Dermis microvascular lymphatic vessel endothelial cell (primary cell): ENCODE measurements around the gene EPB41L3. TPM values are rescaled to one million over a fixed set of nuclear protein-coding genes. Genes with fewer than 3 reads are reported as not detected.

Experiments used
- DNase-seq, 2 donors: peaks; one replicate each; pipeline versions ENCODE4 v3.0.0 to v3.0.0-alpha.2; 2010; ENCODE audit warnings: low read depth in 2 of 2
- total RNA-seq: library from RNA; depleted of rRNA; stranded (reverse); fragments of >200 nt; gene quantifications from 2 replicates; pipeline ENCODE4 v1.2.1, GENCODE V29; 2014

Gene EPB41L3
- total RNA-seq, 1 donor from 2014 or later: 4.5 TPM

DNA sequence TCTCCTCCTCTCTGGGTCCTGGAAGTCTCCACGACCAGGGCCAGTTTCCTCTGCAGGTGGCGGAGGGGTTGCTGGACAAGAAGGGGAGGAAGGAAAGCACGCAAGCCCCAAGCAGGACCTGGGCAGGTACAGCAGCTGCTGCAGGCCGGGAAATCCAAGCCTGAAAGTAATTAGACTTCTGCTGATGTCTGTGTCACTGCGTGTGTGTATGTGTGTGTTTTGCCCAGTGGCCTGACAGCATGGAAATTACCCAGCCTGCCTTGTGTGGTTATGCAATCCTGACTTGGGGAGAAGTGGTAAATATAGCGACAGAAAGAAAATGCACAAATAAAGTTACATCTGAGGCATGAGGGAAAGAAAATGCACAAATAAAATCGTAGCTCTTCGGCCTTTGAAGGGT, 126.5 kb downstream of the EPB41L3 start:
- no peak for DNase-seq

DNA sequence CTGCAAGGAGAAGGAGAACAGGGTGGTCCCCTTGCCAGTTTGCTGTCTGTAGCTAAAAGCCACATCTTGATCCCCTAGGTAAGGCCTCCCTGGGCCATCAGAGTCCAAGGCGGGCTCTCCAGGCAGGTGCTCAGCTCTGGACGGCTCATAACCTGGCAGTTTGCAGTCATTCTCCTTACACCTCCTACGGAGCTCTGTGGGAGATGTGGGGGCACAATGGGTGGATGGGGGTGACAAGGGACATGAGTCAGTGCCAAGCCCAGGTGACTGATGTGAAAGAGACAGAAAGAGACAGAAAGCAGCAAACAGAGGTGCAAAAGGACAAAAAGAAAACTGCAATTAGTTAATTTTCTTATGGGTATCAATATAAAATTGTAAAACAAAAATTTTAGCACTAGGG, 127.7 kb downstream of the EPB41L3 start:
- no peak for DNase-seq

GRCh38 chr18:5415665-5416064, 128.1 kb downstream of the EPB41L3 start:
- DNase-seq: no peak

DNA sequence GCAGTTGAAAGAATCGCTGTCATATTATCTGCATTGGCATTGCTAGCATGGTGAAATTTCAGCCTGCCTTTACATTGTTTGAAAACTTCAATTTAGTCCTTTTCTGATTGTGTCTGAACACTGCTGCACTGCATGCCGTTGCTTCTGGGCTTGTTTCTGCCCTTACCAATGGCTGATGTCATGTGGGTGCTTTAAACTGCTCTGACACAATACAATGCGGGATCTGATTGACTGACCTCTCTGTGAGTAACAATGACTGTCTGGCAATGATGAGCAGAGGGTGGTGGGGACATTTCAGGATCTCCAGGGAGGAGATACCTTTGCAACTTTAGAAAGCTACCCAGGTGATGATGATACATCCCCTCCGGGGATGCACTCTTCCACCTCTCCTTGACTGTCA, 128.8 kb downstream of the EPB41L3 start:
- DNase-seq: no peak

- DNase-seq: no peak
Measured at GRCh38 chr18:5414546-5414945, 129.3 kb downstream of the EPB41L3 start.

DNA sequence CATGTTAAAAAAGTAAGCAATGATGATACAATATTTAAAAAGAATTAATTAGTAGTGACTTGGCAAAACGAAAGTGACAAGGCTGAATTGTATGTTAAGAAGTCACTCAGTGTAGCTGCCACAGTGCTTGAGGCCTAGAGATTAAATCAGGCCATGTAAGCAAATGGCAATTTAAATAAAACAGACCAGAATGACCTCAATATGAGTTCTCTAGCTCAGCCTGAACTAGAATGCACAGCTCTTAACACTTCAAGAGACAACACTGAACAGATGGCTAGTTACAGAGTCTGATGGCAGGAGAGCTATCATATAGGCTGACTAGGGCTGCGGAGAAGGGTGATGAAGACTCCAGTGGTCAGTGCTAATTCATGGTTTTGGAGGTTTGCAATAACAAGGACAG, 130.3 kb downstream of the EPB41L3 start:
- no peak for DNase-seq

- DNase-seq: no peak
Measured at GRCh38 chr18:5410582-5410981, 133.2 kb downstream of the EPB41L3 start.

GRCh38 chr18:5398269-5398668, 145.5 kb downstream of the EPB41L3 start:
- DNase-seq: no peak

GRCh38 chr18:5397102-5397501, 146.7 kb downstream of the EPB41L3 start:
- no peak for DNase-seq

GRCh38 chr18:5395860-5396448, 147.8 kb downstream of the EPB41L3 start:
- no peak for DNase-seq

DNA sequence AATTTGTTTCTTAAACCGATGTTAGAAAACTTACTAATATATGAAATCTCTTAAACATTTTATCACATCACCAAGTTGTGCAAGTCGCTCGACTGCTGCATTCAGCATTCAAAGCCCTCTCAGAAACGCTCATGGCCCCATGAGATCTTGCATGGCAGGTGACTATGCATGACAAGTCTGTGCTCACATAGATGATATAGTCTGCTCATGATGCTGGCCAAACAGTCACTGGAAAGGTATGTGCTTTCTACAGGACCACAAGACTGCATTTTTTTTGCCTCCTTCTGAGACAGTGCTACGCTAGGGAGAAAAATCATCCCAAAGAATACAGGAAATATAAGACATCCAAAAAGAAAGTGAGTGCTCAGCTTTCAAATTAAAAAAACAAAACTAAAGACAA, 150.0 kb downstream of the EPB41L3 start:
- no peak for DNase-seq

GRCh38 chr18:5391409-5391808, 152.4 kb downstream of the EPB41L3 start:
- DNase-seq: no peak

- DNase-seq: no peak
Measured at GRCh38 chr18:5389356-5389755, 154.4 kb downstream of the EPB41L3 start.

GRCh38 chr18:5388896-5389295, 154.9 kb downstream of the EPB41L3 start:
- DNase-seq: no peak

DNA sequence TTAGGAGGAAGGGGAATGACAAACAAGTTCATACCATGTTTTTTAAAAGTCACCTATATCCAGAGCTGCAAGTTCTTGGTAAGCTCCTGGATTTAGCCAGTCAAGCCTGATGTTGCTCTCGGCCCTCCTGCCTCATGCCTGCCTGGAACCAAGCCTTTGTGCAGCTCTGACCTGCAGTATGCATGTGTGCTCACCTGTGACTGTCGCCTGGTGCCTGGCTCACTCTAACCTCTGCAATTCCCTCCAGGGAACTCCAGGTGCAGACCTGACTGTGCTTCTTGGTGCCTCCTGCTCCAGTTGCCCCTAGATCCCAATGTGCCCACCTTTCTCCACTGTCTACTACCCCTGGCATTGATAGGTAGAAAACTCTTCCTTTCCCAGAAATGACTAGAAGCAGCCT, 163.2 kb downstream of the EPB41L3 start:
- DNase-seq: no peak

DNA sequence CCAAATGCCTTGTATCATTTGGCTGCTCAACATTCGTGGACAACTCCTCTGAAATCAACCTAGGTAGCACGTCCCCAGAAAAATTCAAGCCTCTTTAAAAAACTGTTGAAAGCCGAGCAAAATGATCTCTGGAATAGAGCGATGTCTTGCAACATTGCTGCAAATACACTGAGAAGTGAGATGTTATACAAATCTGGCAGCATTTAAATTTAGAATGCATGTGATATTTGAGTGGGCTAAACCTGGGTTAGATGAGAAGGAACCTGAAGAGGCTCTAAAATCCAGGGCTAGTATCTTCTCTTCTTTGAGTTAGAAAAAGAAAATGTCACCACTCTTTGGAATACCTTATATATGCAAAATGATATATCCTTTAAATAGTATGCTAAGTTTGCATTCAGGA, 166.8 kb downstream of the EPB41L3 start:
- DNase-seq: no peak

- DNase-seq: peak in 1 of 2 donors; percentile 10
Measured at GRCh38 chr18:5370332-5370731, 173.5 kb downstream of the EPB41L3 start.

DNA sequence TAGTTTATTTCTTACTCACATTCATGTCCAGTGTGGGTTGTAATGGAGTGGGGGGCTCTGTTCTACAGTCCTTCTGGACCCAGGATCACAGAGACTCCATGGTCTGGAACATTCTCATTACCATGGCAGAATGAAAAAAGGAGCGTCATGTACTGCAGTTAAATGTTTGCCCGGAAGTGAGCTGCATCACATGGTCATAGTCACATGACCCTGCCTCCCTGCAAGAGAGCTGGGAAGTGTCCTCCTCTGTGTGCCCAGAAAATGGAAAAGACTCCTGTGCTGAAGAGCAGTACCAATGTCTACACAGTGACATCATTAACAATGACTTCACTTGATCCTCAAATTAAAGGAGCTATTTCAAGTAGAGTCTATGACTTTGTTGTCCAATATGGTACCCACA, 174.3 kb downstream of the EPB41L3 start:
- no peak for DNase-seq

DNA sequence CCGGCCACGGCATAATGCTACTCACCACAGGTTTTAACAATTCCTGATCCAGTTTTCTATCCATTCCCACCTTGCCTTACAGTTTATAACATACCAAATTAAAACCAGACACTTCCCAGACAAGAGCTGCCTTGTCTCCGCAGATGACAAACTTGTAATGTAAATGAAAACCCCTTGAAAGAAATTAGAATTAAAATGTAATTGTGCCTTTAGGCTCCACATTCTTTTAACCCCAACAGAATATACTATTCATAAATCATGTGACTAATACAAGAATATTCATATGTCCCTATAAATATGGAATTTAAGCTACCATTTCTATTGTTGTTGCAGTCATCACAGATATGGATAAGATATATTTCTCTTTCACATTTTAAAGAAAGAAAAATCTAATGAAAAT, 178.4 kb downstream of the EPB41L3 start:
- DNase-seq: no peak

- DNase-seq: no peak
Measured at GRCh38 chr18:5350636-5351035, 193.2 kb downstream of the EPB41L3 start.
